ENCODE data around the gene METTL27.

Gene METTL27

GRCh38 chr7:73876361-73876760, 34.0 kb upstream of the METTL27 start:
- CTCF ChIA-PET, result interaction anchor here (0.6 to 1.5 kb wide), 3 partner anchors 10 to 150 kb away, joined by 3 to 4 read pairs (median 4); no protein-coding TSS in a partner anchor
- no peaks in the 10 kb centered on the region for H3K9me3 ChIP-seq (ENCODE audit: control insufficient read depth, insufficient read depth, low read depth, low read length)
- H3K4me3 ChIP-seq (ENCODE audit: low read depth, low read length), result no peak overlapping the region
- no peaks in the 10 kb centered on the region for H3K36me3 ChIP-seq (ENCODE audit: control insufficient read depth in 2 of 2, insufficient read depth in 1 of 2, low read length in 2 of 2)
- H3K4me1 ChIP-seq (ENCODE audit: control insufficient read depth, insufficient read depth, low read length), result no peaks in the 10 kb centered on the region
- TF ChIP-seq REPIN1 (tag by site-specific recombination; IDR thresholded peaks at IDR 0.05; ENCODE audit: low read depth), result no peak
- no peak for TF ChIP-seq ZNF280C (tag by site-specific recombination; IDR thresholded peaks at IDR 0.05)
- no peak for TF ChIP-seq BCL11B (tag by site-specific recombination; IDR thresholded peaks at IDR 0.05; ENCODE audit: low read depth)
- TF ChIP-seq MZF1 (tag by site-specific recombination; IDR thresholded peaks at IDR 0.05; ENCODE audit: borderline replicate concordance), result no peak
- no peak for TF ChIP-seq ZNF23 (tag by site-specific recombination; IDR thresholded peaks at IDR 0.05; ENCODE audit: borderline replicate concordance)
- no peak for TF ChIP-seq PRDM4 (tag by site-specific recombination; IDR thresholded peaks at IDR 0.05)
- TF ChIP-seq ZNF837 (tag by site-specific recombination; IDR thresholded peaks at IDR 0.05), result no peak
- POLR2A ChIA-PET, result no interaction called here
- H3K27ac ChIP-seq (ENCODE audit: extremely low read depth, low read depth, low read length), result no peak overlapping the region

GRCh38 chr7:73872056-73872908, 30.0 kb upstream of the METTL27 start:
- no peak overlapping the region for H3K27ac ChIP-seq (ENCODE audit: extremely low read depth, low read depth, low read length)
- TF ChIP-seq SP7 (tag by site-specific recombination; IDR thresholded peaks at IDR 0.05) (no peak), ZNF175 (tag by site-specific recombination; IDR thresholded peaks at IDR 0.05) (no peak), ZNF2 (tag by site-specific recombination; IDR thresholded peaks at IDR 0.05) (no peak), ZNF404 (tag by site-specific recombination; IDR thresholded peaks at IDR 0.05) (no peak), GLI4 (tag by site-specific recombination; IDR thresholded peaks at IDR 0.05) (no peak), ZNF792 (tag by site-specific recombination; IDR thresholded peaks at IDR 0.05) (no peak), ZBTB49 (tag by site-specific recombination; IDR thresholded peaks at IDR 0.05; ENCODE audit: low read depth) (no peak), MZF1 (tag by site-specific recombination; IDR thresholded peaks at IDR 0.05; ENCODE audit: borderline replicate concordance) (no peak), PRDM1 (tag by site-specific recombination; IDR thresholded peaks at IDR 0.05) (0 out of 2 replicates have a peak, but pooled peaks have one; percentile 7), OSR2 (tag by site-specific recombination; IDR thresholded peaks at IDR 0.05) (no peak), SALL2 (tag by site-specific recombination; IDR thresholded peaks at IDR 0.05; ENCODE audit: borderline replicate concordance) (no peak), ZNF580 (tag by site-specific recombination; IDR thresholded peaks at IDR 0.05) (0 out of 2 replicates have a peak, but pooled peaks have one; percentile 23), ZNF146 (tag by site-specific recombination; IDR thresholded peaks at IDR 0.05) (peak; percentile 38; the same call in 1 of the 2 replicates), ZNF596 (tag by site-specific recombination; IDR thresholded peaks at IDR 0.05) (0 out of 2 replicates have a peak, but pooled peaks have one; percentile 28), ZNF426 (tag by site-specific recombination; IDR thresholded peaks at IDR 0.05) (no peak), ZSCAN16 (tag by site-specific recombination; IDR thresholded peaks at IDR 0.05) (no peak), ZFP69B (tag by site-specific recombination; IDR thresholded peaks at IDR 0.05) (no peak), ZNF670 (tag by site-specific recombination; IDR thresholded peaks at IDR 0.05; ENCODE audit: low read depth) (no peak), ZBTB44 (tag by site-specific recombination; IDR thresholded peaks at IDR 0.05) (no peak)

More at GRCh38 chr7:73872056-73872908, 30.0 kb upstream of the METTL27 start:
- Histone ChIP-seq H3K36me3 (ENCODE audit: control insufficient read depth in 2 of 2, insufficient read depth in 1 of 2, low read length in 2 of 2) (no peaks in the 10 kb centered on the region), H3K4me1 (ENCODE audit: control insufficient read depth, insufficient read depth, low read length) (no peaks in the 10 kb centered on the region), H3K4me3 (ENCODE audit: low read depth, low read length) (no peak overlapping the region), H3K9me3 (ENCODE audit: control insufficient read depth, insufficient read depth, low read depth, low read length) (no peaks in the 10 kb centered on the region)
- ChIA-PET CTCF (interaction anchor here (0.7 kb wide), 1 partner anchor 565 kb away, joined by 3 read pairs; no protein-coding TSS in a partner anchor), POLR2A (interaction anchor here (0.6 kb wide), 1 partner anchor 333 kb away, joined by 4 read pairs; no protein-coding TSS in a partner anchor)
